HK-2 (cell line): ENCODE results near the gene BBIP1.
"Not testable (repeated sequence)": the region's sequence is repeated elsewhere in the genome, so short reads cannot be mapped to it uniquely, and the experiment has no call there.

Experiments used
- DNase-seq: peaks from one replicate; pipeline ENCODE4 v3.0.0-alpha.2; 2018; ENCODE audit not compliant: unreplicated experiment

Gene BBIP1

DNA sequence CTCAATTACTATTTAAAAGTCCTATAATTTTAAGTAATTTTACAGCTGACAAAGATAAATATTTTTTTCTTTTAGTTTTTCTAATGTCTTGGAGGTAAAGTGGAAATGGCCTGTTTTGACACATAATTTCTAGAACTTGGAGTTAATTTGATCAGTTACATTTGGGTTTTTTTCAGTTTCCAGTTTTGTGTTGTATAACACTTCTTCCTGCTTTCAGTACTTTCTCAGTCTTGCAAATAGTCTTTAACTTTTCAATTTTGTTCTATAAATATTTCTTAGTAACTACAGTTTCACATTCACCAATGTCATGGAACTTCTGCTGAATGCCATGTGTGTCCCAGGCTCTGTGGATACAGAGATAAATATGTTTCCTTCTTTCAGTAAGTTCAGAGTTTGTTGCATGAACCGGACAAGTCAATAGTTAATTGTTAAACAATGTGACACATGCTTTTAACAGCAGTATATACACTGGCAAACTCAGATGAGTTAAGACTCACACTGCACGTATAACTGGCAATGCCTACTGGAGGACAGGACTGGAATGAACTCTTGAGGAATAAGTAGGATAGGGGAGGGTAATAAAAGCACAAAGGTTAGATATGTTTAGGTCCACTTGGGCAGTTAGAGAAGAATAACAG, 5.0 kb upstream of the BBIP1 start:
- DNase-seq = no peak

DNA sequence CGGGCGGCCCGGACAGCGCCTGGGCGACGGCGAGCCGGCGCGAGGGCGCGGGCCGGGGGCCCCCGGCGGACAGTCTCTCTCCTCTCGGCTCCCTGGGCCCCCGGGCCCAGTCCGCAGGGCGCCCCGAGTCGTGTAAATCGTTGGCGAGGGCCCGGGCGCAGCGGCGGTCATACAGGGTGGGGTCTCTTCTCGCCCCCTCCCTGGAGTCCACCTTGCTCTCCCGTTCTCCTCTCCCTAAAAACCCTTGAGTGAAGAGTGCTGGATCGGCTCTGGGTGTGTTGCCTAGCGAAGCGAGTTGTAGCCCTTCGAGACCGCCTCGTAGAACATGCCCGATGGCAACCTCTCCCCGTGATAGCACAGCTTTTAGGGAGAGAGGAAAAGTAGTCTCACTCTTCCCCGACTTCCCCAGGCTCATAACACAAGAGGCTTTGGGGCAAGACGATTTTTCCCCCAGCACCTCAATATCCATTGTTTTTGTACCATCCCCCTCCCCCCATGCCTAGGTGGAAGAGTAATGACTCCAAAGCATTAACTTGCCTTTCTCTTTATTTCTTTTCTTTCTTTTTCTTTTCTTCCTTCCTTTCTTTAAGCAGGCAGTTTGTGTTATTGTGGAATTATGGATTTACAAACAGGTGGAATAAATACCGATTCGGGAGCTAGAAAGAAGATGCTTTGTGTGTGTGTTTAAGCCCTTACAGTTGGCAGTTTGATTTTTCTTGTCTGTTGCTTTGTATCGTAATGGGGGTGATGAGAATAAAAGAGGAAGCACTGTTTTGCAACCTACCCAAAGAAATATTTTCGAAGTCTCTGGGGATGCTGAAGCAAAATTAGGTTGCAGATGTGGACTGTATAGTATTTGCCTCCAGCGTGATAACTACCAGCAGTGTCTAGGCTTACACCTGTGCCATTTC, 1.2 kb upstream of the BBIP1 start:
- DNase-seq = peak; percentile 58

DNA sequence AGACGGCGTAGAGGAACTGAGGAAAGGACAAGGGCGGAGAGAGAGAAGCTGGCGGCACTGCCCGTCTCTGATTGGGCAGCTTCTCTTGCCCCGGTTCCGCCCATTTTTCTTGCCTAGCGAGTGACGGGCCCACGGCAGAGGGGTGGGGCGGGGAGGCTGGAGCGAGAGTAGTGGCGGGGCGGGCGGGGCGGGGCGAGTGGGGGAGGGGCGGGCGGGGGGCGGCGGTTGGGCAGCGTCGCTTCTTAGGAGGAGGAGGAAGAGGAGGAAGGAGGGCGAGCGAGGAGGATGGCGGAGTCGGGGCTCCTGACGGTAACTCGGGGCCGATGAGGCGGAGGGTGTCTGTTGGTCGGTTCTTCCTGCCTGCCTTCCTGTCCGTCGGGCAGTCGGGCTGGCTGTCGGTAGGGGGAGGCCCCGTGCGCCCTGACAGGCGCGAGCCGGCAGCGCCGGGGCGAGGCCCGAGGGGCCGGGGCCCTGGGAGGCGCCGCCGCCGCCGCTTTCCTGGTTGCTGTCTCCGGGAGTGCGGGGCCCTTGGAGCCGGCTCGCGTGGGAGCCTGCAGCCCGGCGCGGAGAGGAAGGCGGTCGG, 460 bp upstream of the BBIP1 start, which contains the start of gene SHOC2:
Gene SHOC2 (plus strand): TSS at position 256 of the 583 bp plus-strand sequence. CDS start 44,755 bp downstream, outside the sequence.
- DNase-seq = peak; percentile 100

DNA sequence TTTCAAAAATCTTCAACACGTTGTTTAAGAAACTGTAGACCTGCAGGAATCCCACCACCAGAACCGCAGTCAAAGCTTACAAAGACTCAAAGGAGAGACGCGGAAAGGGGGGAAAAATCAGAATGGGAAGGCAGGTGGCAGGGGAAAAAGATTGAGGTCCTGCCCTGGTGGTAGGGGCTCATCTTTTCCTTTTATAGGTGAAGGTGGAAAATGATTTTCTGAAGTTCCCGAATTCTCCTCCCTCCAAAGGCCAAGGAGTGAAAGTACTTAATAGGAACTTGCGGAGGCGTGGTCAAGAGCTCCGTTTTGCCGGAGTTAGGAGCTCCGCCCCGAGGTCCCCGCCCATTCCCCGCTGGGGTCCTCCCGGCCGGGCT, 724 bp downstream of the BBIP1 start:
- DNase-seq = peak; percentile 96

DNA sequence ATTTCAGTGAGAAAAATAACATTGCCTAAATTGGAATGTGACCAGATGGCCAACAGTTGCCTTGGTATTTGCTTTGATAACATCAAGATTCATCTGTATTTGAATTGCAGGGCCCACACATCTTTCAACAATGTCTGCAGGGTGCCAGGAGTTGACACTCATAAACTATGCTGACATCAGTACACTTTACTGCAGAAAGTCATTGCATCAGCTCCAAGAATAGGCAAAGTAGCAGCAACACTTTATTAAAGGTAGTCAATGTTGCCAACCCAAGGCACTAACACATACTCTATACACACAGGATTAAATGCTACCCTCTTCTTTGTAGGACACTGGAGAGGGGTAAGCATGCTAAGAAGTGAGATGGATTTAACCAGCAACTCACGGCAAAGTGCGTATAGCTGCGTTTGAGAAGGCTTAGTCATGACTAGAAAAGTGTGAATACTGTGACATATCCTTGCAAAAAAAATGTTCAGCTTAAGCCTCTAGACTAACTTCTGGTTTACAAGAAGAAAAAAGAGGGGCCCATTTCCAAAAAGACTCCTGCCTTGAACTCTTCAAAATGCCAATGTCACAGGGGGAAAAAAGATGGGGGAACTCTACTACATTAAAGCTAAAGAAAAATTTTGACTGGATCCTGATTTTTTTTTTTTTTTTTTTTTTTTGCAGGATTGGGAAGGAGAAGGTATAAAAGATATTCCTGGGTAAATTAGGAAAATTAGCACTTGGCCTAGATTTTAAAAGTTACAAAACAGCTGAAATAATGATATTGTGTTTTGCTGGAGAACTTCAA, 2.2 kb downstream of the BBIP1 start:
- DNase-seq = no peak

DNA sequence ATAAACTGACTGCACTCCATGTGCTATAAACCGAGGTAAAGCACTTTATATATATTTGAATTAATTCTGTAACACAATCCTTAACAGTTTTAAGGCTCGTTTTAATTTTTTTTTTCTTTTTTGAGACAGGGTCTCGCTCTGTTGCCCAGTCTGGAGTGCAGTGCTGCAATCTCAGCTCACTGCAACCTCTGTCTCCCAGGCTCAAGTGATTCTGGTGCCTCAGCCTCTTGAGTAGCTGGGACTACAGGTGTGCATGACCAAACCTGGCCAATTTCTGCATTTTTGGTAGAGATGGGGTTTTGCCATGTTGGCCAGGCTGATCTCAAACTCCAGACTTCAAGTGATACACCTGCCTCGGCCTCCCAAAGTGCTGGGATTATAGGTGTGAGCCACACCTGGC, 3.4 kb downstream of the BBIP1 start:
- not testable (repeated sequence) for DNase-seq

DNA sequence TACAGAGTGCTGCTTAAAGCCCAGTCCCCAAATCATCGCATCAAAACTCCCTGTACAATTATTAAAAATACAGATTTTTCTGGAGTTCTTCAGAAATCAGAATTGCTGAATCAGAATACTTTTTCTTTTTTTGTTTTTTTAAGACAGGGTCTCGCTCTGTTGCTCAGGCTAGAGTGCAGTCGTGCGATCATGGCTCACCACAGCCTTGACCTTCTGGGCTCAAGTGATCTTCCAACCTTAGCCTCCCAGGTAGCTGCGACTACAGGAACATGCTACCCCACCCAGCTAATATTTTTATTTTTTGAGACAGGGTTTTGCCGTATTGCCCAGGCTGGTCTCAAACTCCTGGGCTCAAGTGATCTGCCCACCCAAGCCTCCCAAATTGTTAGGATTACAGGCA, 3.9 kb downstream of the BBIP1 start:
- peak; percentile 42 for DNase-seq

DNA sequence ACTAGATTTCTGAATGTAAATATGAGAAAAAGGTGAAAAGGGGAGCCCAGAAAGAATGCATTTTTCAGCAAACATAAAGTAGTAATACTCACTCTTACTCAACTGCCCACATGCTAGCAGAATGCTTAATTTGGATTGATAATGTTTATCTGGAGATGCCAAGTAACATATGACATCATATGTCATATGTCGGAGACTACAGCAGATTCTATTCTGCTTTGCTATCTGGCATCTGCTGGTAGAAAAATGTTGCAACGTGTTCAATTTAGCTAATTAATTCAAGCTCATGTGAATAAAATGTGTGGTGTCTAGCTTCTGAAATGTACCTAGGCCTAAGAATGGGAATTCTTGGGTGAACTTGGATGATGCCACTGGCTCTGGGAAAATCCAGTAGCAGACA, 4.5 kb downstream of the BBIP1 start:
- DNase-seq = no peak

DNA sequence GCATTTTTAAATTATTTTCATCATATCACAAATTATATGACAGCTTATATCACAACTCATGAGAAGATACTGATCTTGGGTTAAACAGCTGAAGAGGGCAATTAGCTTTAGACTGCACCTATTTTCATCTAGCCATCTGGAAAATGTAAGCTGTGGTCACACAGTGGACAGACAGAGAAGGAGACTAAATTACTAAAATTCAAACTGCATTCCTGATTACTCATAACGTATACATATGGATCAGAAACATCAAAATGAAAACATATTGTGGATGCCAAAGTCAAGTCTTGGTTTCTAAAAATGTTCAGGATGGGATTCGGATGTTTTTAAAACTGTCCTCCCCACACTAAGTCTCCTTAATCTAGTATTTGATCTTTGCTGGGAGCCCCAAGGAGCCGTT, 6.6 kb downstream of the BBIP1 start:
- no peak for DNase-seq

DNA sequence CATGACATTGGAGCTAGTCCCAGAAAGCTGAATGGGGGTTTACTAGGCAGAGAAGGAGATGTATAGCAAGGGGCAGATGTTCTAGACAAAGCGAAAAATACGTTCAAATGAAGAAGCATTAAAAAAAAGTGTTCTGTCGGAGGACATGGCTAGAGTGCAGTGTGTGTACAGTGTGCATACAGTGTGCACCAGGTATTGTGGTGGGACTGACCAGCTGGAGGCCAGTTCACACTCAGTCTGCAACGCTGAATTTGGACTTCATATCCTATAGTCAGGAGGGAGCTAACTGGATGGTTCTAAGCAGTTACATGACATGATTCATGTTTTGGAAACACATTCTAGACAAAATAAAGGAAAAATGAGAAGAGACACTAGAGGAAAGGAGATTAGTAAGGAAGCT, 8.8 kb downstream of the BBIP1 start:
- DNase-seq = no peak

DNA sequence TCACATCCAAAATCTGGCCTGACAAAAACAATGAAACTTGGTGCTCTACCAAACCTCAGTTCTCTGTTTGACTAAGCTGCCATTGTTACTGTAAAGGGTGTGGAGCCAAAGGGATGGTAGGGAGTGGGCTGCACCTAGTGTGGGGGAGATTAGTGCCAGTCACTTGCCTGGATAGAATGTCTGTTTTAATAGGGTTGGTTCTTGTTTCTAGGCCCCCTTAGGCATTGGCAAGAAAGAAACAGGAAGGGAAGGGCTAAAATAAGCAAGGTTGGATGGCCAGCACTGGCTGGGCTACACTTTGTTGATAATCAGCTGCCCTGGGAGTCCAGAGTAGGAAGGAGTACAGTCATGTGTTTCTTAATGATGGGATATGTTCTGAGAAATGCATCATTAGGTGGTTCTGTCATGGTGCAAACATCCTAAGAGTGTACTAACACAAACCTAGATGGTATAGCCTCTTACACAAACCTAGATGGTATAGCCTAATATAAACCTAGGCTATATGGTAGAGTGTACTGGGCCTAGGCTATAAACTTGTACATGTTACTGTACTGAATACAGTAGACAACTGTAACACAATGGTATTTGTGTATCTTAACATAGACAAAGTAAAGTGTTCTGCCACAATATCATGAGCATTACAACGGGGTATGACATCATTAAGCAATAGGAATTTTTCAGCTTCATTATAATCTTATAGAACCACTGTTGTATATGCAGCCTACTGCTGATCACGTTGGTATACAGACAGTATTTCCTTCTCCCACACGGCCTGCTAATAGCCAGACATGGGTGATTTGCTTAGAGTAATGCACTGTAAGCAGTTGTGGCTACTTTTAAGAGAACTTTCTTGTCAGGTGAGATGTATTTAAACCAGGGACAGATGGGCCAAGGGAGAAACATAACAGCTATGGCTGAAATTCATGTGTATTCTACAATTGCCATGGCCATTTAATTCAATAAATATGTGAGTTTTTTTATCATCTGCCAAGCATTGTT, 15.4 kb downstream of the BBIP1 start:
- DNase-seq = no peak

DNA sequence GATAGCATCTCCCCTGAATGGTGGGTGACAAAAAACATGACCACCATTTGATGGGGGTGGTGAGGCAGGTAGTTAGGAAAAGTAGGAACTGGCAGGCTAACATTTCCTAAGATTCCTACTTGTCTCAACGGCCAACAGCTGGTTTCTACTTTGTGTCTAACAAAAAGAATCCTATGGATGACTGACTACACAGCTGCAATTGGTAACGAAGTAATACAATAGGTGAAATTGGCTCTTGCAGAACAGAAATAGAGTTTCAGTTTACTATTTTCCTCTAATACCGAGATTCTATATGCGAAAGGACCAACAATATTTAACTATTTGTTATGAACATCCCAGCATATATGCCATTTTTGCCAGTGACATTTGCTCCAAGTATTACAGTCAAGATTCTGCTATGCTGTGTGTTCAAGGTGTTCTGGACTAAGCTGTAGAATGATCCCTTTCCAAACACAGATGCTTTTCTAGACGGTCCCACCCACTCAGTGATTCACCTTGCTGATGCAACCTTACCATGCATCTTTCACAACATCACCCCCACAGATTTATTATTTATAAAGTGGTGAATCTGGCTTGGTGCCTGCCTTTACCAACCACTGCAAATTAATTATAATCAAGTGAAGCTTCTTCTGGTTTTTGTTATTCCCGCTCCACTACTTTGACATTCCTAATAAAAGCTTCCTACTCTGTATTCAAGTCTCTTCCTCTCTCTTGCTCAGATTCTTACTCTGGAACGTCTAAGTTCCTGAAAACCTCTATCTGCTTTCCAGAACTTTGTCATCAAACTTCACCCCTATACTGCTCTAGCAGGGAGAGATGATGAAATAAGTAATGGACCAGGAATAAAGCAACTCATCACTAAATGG, 16.8 kb downstream of the BBIP1 start:
- no peak for DNase-seq

DNA sequence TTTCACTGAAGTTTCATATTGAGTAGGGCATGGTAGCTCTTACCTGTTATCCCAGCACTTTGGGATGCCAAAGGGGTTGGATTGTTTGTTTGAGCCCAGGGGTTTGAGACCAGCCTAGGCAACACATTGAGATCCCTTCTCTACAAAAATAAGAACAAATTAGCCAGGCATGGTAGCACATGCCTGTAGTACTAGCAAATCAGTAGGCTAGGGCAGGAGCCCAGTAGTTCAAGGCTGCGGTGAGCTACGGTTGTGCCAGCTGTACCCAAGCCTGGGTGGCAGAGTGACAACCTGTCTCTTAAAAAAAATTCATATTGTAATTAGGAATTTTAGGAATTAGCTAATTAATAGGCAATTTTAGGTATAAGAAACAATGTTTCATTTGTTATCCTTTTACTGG, 18.0 kb downstream of the BBIP1 start:
- no peak for DNase-seq

DNA sequence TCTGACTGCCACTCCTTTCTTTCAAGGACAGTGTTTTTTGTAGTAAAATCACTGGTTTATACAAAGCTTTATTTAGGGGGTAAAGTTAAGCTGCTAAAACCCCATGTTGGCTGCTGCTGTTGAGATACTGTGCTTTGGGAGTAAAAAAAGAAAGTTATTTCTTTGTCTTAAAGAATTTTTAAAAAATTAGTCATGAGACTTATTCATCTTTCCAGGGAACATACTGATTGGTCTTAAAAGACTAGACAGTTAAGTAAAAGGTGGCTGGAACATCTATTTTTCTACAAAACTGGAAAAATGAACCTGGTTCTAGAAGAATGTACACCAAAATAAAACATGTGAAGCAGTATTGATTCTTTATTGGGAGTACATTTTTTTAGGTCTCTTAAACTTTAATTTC, 20.6 kb downstream of the BBIP1 start:
- no peak for DNase-seq

DNA sequence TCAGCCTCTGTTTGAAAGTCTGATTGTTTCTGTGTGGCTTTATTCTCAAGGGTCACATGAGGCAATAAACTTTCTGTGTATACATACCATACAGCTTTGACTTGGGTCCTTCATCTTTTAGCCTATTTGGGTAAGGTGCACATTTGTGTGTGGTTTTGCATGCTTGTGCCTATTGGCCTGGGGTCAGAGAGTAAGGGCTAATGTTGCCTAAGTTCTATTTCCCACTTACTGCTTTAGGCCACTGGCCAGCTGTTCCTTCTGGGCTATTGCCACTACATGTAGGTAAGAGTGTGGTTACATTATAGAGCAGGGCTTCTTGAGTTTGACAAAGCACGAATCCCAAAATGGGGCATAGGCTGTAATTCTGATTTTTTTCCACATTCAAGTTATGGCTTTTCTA, 21.8 kb downstream of the BBIP1 start:
- DNase-seq = no peak

DNA sequence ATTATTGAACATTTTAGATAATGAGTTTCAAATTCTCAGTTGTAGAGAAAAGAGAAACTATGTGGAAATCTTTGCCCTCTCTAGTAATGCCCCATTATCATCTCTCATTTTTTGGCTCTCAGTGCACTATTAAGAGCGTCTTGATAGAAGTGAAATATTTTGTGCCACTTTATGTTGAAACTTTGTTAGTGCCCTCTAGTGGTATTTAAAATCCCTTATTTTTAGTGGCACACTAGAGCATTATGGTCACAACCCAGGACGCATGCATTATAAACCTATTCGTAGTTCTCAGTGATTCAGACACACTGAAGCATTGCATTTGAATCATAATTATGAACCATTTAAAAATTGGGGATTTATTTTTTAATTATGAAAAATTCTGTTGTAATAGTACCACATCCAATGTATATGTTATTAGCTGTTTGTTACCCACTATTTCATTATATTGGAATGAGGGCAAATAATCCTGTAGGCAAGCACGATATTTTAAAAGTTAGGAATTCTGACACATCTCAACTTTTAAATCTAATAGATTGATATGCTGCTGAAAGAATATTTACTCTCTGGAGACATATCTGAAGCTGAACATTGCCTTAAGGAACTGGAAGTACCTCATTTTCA, 25.3 kb downstream of the BBIP1 start:
- no peak for DNase-seq

DNA sequence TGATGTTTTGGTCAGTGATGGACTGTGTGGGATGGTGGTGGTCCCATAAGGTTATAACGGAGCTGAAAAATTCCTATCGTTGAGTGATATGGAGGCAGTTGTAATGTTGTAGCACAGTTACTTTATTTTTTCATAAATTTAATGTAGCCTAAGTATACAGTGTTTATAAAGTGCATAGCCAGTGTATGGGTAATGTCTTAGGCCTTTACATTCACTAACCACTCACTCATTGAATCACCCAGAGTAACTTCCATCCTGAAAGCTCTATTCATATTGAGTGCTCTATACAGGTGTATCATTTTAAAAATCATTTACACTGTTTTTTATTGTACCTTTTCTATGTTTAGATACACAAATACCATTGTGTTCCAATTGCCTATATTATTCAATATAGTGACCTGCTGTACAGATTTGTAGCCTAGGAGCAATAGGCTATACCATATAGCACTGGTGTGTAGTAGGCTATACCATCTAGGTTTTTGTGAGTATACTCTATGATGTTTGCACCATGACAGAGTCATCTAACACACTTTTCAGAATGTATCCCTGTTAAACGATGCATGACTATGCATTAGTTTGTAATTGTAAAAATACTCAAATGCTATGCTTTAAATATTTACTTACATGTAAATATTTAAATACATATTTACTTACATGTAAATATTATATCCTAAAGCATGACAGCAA, 26.2 kb downstream of the BBIP1 start:
- DNase-seq = no peak

DNA sequence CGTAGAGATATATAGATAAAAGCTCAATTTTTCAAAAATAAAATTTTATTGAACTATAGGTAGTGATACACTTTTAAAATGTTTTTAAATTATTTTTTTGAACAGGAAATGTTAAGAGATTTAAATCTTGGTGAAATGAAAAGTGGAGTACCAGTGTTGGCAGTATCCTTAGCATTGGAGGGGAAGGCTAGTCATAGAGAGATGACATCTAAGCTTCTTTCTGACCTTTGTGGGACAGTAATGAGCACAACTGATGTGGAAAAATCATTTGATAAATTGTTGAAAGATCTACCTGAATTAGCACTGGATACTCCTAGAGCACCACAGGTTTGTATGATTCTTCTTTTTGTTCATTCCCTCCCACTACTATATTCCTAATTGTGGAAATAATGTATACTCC, 31.4 kb downstream of the BBIP1 start:
- DNase-seq = no peak
